DOHH2 (cell line): ENCODE results near the gene ANGEL2.
A peak's percentile ranks its signal among the peaks of the same experiment; 100 is the strongest.

Experiments
- H3F3A ChIP-seq: fragments of 200-600 bp; sonication (generic), shearing (Covaris generic); 2 replicates; pipeline ENCODE4 v1.6.0; 2016; ENCODE audit warnings: antibody characterized with exemption, mild to moderate bottlenecking; ENCODE audit not compliant: control insufficient read depth, insufficient read depth
- H3K27ac ChIP-seq: fragments of 200-600 bp; sonication (generic); 2 replicates; pipeline ENCODE4 v1.5.1; 2014; ENCODE audit warnings: low read depth, mild to moderate bottlenecking, low read length, moderate library complexity
- H3K27me3 ChIP-seq: fragments of 200-600 bp; sonication (generic); 2 replicates; pipeline ENCODE4 v1.6.1; 2014; ENCODE audit warnings: mild to moderate bottlenecking, low read length, mixed read lengths; ENCODE audit not compliant: control insufficient read depth
- H3K36me3 ChIP-seq: fragments of 200-600 bp; sonication (generic); 2 replicates; pipeline ENCODE4 v1.6.1; 2014; ENCODE audit warnings: mild to moderate bottlenecking, low read length, moderate library complexity, mixed read lengths; ENCODE audit not compliant: control insufficient read depth
- H3K4me1 ChIP-seq: fragments of 200-600 bp; sonication (generic); 2 replicates; pipeline ENCODE4 v1.6.1; 2014; ENCODE audit warnings: mild to moderate bottlenecking, low read length, mixed read lengths; ENCODE audit not compliant: control insufficient read depth
- H3K4me2 ChIP-seq: fragments of 200-600 bp; sonication (generic); 2 replicates; pipeline ENCODE4 v1.6.0; 2014; ENCODE audit warnings: mild to moderate bottlenecking, low read length, moderate library complexity
- H3K4me3 ChIP-seq: fragments of 200-600 bp; sonication (generic); 2 replicates; pipeline ENCODE4 v1.5.1; 2014; ENCODE audit warnings: mild to moderate bottlenecking, low read length, mixed read lengths
- H3K79me2 ChIP-seq: fragments of 200-600 bp; sonication (generic); 2 replicates; pipeline ENCODE4 v1.6.1; 2014; ENCODE audit warnings: mild to moderate bottlenecking, low read length, mixed read lengths; ENCODE audit not compliant: control insufficient read depth
- H3K9me2 ChIP-seq: fragments of 200-600 bp; sonication (generic); replicated peaks from 2 replicates; pipeline ENCODE4 v1.6.1; 2014; ENCODE audit warnings: mild to moderate bottlenecking, low read length, mixed read lengths; ENCODE audit not compliant: control insufficient read depth
- H3K9me3 ChIP-seq: fragments of 200-600 bp; sonication (generic); 2 replicates; pipeline ENCODE4 v1.6.1; 2014; ENCODE audit warnings: antibody characterized with exemption, low read length, mixed read lengths; ENCODE audit not compliant: control insufficient read depth, insufficient read depth
- H4K20me1 ChIP-seq: fragments of 200-600 bp; sonication (generic); 2 replicates; pipeline ENCODE4 v1.6.0; 2014; ENCODE audit warnings: low read depth, mild to moderate bottlenecking, antibody characterized with exemption, low read length, moderate library complexity; ENCODE audit not compliant: control insufficient read depth, insufficient read depth
- EZH2phosphoT487 ChIP-seq: fragments of 200-600 bp; sonication (generic); IDR thresholded peaks from 2 replicates; pipeline ENCODE4 v1.6.1; 2017; ENCODE audit warnings: borderline replicate concordance, mild to moderate bottlenecking, antibody characterized with exemption, low read length, moderate library complexity, mixed read lengths
- TF ChIP-seq, protein P1 (sequence below): fragments of 200-600 bp; sonication (generic); IDR thresholded peaks from one replicate; pipeline ENCODE4 v1.5.1; 2014; ENCODE audit warnings: antibody characterized with exemption, mild to moderate bottlenecking, low read depth, low read length; ENCODE audit not compliant: poor library complexity, severe bottlenecking

The ANGEL2 gene

DNA sequence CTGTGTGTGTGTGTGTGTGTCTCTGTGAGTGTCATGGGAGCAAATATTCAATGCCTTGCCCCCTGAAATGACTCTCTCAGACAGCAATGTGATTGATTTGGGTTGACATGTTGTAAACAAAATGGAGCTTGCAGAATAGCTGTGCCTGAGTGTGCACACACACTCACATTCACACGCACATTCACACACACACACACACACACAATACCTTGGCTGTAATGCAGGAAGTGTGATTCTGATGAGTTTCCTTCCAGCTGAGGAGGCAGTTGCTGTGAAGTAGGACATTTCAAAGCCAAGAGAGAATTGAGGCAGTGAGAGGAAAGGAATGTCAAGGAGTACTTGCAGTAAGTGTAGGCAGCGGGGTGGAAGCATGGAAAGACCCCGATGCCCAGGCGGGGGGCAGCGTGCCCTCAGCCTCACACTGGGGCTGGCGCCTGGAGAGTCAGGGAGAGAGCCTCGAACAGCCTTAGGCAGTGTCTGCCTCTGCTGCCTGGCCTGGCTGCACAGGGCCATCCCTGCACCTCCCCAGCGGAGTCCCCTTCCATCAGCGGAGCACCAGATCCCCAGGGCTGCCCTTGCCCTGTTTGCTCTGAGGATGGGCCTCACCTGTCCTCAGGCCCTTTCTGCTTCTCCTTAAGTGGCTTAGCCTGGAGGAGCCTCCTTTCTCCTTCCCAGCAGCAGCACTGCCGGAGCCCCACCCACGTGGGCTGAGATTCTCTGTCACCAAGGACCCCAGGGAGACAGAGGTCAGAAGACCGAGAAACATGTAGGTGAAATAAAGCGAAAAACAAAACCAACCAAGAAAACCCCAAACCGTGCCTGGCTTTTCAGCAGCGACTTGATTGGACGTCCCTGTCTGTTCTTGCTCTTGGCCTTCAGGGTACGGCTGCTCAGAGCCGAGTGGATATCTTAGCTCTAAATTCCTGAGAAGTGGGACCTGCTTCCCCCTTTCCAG lies 56.1 kb downstream of the ANGEL2 start:
- peaks cover 19% of the 10 kb centered on the region for H3K4me1 ChIP-seq
- H3K27me3 ChIP-seq, result no peaks in the 10 kb centered on the region
- no peaks in the 10 kb centered on the region for H3F3A ChIP-seq
- no peaks in the 10 kb centered on the region for H3K9me3 ChIP-seq
- no peak overlapping the region for H3K4me3 ChIP-seq
- H3K27ac ChIP-seq, result no peak overlapping the region
- peaks cover 11% of the 10 kb centered on the region for H3K36me3 ChIP-seq
- no peaks in the 10 kb centered on the region for H3K9me2 ChIP-seq
- TF ChIP-seq, protein P1, sequence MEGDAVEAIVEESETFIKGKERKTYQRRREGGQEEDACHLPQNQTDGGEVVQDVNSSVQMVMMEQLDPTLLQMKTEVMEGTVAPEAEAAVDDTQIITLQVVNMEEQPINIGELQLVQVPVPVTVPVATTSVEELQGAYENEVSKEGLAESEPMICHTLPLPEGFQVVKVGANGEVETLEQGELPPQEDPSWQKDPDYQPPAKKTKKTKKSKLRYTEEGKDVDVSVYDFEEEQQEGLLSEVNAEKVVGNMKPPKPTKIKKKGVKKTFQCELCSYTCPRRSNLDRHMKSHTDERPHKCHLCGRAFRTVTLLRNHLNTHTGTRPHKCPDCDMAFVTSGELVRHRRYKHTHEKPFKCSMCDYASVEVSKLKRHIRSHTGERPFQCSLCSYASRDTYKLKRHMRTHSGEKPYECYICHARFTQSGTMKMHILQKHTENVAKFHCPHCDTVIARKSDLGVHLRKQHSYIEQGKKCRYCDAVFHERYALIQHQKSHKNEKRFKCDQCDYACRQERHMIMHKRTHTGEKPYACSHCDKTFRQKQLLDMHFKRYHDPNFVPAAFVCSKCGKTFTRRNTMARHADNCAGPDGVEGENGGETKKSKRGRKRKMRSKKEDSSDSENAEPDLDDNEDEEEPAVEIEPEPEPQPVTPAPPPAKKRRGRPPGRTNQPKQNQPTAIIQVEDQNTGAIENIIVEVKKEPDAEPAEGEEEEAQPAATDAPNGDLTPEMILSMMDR, result no peak
- TF ChIP-seq EZH2phosphoT487, result no peak
- H4K20me1 ChIP-seq, result no peaks in the 10 kb centered on the region
- H3K79me2 ChIP-seq, result no peaks in the 10 kb centered on the region
- no peak overlapping the region for H3K4me2 ChIP-seq

DNA sequence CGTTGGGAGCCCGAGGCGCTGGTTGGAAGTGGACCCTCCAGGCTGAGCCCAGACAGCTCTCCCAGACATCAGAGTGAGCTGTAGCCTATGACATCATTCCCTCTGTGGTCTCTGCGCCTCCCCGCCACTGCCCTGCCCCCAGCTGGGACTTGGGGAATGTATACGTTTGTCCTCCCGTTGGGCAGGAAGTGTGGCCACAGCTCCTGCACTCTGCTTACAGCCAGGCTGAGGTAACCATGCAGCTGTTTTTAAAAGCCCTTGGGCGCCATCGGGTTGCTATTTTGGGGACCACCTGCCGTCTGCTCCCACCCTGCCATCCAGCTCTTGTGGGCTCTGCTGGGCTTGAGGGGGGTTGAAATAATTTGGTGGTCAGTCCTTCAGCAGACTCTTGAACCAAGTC lies 57.5 kb downstream of the ANGEL2 start:
- TF ChIP-seq, protein P1, result no peak
- no peak for TF ChIP-seq EZH2phosphoT487
- no peaks in the 10 kb centered on the region for H3K9me2 ChIP-seq
- no peaks in the 10 kb centered on the region for H3F3A ChIP-seq
- peaks cover 11% of the 10 kb centered on the region for H3K36me3 ChIP-seq
- H3K79me2 ChIP-seq, result no peaks in the 10 kb centered on the region
- no peak overlapping the region for H3K27ac ChIP-seq
- H3K27me3 ChIP-seq, result no peaks in the 10 kb centered on the region
- H3K4me2 ChIP-seq, result peak overlapping the region; percentile 12; the same call in 1 of the 2 replicates
- no peaks in the 10 kb centered on the region for H4K20me1 ChIP-seq
- no peak overlapping the region for H3K4me3 ChIP-seq
- peaks cover 19% of the 10 kb centered on the region for H3K4me1 ChIP-seq
- H3K9me3 ChIP-seq, result no peaks in the 10 kb centered on the region

DNA sequence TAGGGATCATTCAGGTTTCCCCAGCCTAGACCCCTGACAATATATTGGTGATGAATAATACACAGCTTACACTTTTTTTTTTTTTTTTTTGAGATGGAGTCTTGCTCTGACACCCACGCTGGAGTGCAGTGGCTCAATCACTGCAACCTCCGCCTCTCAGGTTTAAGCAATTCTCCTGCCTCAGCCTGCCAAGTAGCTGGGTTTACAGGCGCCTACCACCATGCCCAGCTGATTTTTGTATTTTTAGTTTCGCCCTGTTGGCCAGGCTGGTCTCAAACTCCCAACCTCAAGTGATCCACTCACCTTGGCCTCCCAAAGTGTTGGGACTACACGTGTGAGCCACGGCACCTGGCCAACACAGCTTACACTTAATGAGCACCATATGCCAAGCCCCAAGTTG lies 58.1 kb downstream of the ANGEL2 start:
- Histone ChIP-seq H3K27ac (no peak overlapping the region), H3K27me3 (no peaks in the 10 kb centered on the region), H3K9me3 (no peaks in the 10 kb centered on the region), H3F3A (no peaks in the 10 kb centered on the region), H3K4me3 (no peak overlapping the region), H3K79me2 (no peaks in the 10 kb centered on the region), H3K4me1 (peaks cover 20% of the 10 kb centered on the region), H3K9me2 (no peaks in the 10 kb centered on the region), H3K36me3 (peaks cover 11% of the 10 kb centered on the region), H3K4me2 (no peak overlapping the region), H4K20me1 (no peaks in the 10 kb centered on the region)
- TF ChIP-seq, protein P1, result no peak
- TF ChIP-seq EZH2phosphoT487, result no peak
